H9 (cell line): ENCODE results near the gene SLC25A20. TPM values are rescaled to one million over a fixed set of nuclear protein-coding genes. Genes with fewer than 3 reads are reported as not detected.

Experiments
- DNase-seq: peaks from one replicate; pipeline ENCODE4 v3.0.0-alpha.2; 2017
- H2AFZ ChIP-seq: one replicate; pipeline ENCODE4 v1.6.1; 2013; ENCODE audit warnings: mild to moderate bottlenecking, low read length, control low read depth, moderate library complexity
- H2AK5ac ChIP-seq: 2 replicates; pipeline ENCODE4 v1.6.1; 2013; ENCODE audit warnings: low read length, control low read depth, mixed read lengths; ENCODE audit not compliant: insufficient read length
- H2BK120ac ChIP-seq: one replicate; pipeline ENCODE4 v1.6.1; 2013; ENCODE audit warnings: low read depth, mild to moderate bottlenecking, low read length, control low read depth, inconsistent platforms; ENCODE audit not compliant: poor library complexity, severe bottlenecking
- H2BK12ac ChIP-seq: 2 replicates; pipeline ENCODE4 v1.6.1; 2013; ENCODE audit warnings: low read length, control low read depth, mixed read lengths, low read depth; ENCODE audit not compliant: insufficient read length
- H2BK15ac ChIP-seq: 2 replicates; pipeline ENCODE4 v1.6.1; 2013; ENCODE audit warnings: low read depth, low read length, control low read depth
- H2BK20ac ChIP-seq: one replicate; pipeline ENCODE4 v1.6.1; 2013; ENCODE audit warnings: low read depth, mild to moderate bottlenecking, low read length, control low read depth, inconsistent platforms; ENCODE audit not compliant: poor library complexity, severe bottlenecking
- H2BK5ac ChIP-seq: 2 replicates; pipeline ENCODE4 v1.6.1; 2013; ENCODE audit warnings: low read length, control low read depth, mixed read lengths; ENCODE audit not compliant: insufficient read length
- H3K14ac ChIP-seq: 2 replicates; pipeline ENCODE4 v1.6.1; 2013; ENCODE audit warnings: low read length, control low read depth; ENCODE audit not compliant: insufficient read depth
- H3K18ac ChIP-seq: 2 replicates; pipeline ENCODE4 v1.6.1; 2013; ENCODE audit warnings: low read depth, mild to moderate bottlenecking, mixed read lengths, low read length, control low read depth; ENCODE audit not compliant: insufficient read length
- H3K23ac ChIP-seq: 2 replicates; pipeline ENCODE4 v1.6.1; 2013; ENCODE audit warnings: low read length, control low read depth, mixed read lengths, low read depth; ENCODE audit not compliant: insufficient read length
- H3K23me2 ChIP-seq: 2 replicates; pipeline ENCODE4 v1.6.1; 2013; ENCODE audit warnings: low read depth, mild to moderate bottlenecking, mixed read lengths, low read length, control low read depth; ENCODE audit not compliant: insufficient read length, poor library complexity, severe bottlenecking
- H3K27ac ChIP-seq: 2 replicates; pipeline ENCODE4 v1.5.1; 2013; ENCODE audit warnings: low read length, control low read depth, mixed read lengths, low read depth; ENCODE audit not compliant: insufficient read length
- H3K27me3 ChIP-seq: 2 replicates; pipeline ENCODE4 v1.6.1; 2013; ENCODE audit warnings: low read length, control low read depth, inconsistent platforms; ENCODE audit not compliant: insufficient read depth
- H3K4ac ChIP-seq: 2 replicates; pipeline ENCODE4 v1.6.1; 2013; ENCODE audit warnings: low read depth, mild to moderate bottlenecking, control low read depth, inconsistent platforms, low read length, moderate library complexity
- H3K4me1 ChIP-seq: 2 replicates; pipeline ENCODE4 v1.6.1; 2013; ENCODE audit warnings: low read length, control low read depth, inconsistent platforms; ENCODE audit not compliant: insufficient read depth
- H3K4me2 ChIP-seq: 2 replicates; pipeline ENCODE4 v1.6.1; 2013; ENCODE audit warnings: low read length, control low read depth, mixed read lengths; ENCODE audit not compliant: insufficient read length, insufficient read depth
- H3K56ac ChIP-seq: 2 replicates; pipeline ENCODE4 v1.6.1; 2013; ENCODE audit warnings: low read depth, mild to moderate bottlenecking, mixed read lengths, low read length, control low read depth; ENCODE audit not compliant: insufficient read length
- H3K79me1 ChIP-seq: 2 replicates; pipeline ENCODE4 v1.6.1; 2013; ENCODE audit warnings: low read depth, mild to moderate bottlenecking, moderate library complexity, low read length, control low read depth, inconsistent platforms; ENCODE audit not compliant: insufficient read depth, poor library complexity, severe bottlenecking
- H3K79me2 ChIP-seq: 2 replicates; pipeline ENCODE4 v1.6.1; 2013; ENCODE audit warnings: low read length, control low read depth, inconsistent platforms; ENCODE audit not compliant: insufficient read depth
- H3K9ac ChIP-seq: 2 replicates; pipeline ENCODE4 v1.6.1; 2013; ENCODE audit warnings: low read length, control low read depth, mixed read lengths; ENCODE audit not compliant: insufficient read length; ENCODE audit errors: extremely low read depth
- H3K9me3 ChIP-seq: one replicate; pipeline ENCODE4 v1.6.1; 2013; ENCODE audit warnings: low read depth, low read length, inconsistent platforms; ENCODE audit not compliant: control insufficient read depth
- H3T11ph ChIP-seq: one replicate; pipeline ENCODE4 v1.6.1; 2013; ENCODE audit warnings: mild to moderate bottlenecking, low read length, control low read depth, inconsistent platforms
- H4K20me1 ChIP-seq: one replicate; pipeline ENCODE4 v1.6.1; 2013; ENCODE audit not compliant: control insufficient read depth, insufficient read length, insufficient read depth
- H4K5ac ChIP-seq: 2 replicates; pipeline ENCODE4 v1.6.1; 2013; ENCODE audit warnings: low read depth, mild to moderate bottlenecking, mixed read lengths, low read length, control low read depth; ENCODE audit not compliant: insufficient read length
- H4K8ac ChIP-seq: replicated peaks from 2 replicates; pipeline ENCODE4 v1.6.1; 2013; ENCODE audit warnings: low read length, control low read depth, mixed read lengths, low read depth; ENCODE audit not compliant: insufficient read length
- H4K91ac ChIP-seq: 2 replicates; pipeline ENCODE4 v1.6.1; 2013; ENCODE audit warnings: low read depth, mild to moderate bottlenecking, moderate library complexity, mixed read lengths, low read length, control low read depth; ENCODE audit not compliant: insufficient read length
- H3K27ac Mint-ChIP-seq, 3 experiments: 2 replicates in 2 of 3; 3 replicates in 1 of 3; pipeline ENCODE4 v1.8.0; 2020 to 2021; ENCODE audit warnings: mixed read lengths in 3 of 3, mild to moderate bottlenecking in 1 of 3, moderate library complexity in 1 of 3
- H3K27me3 Mint-ChIP-seq: 2 replicates; pipeline ENCODE4 v1.8.0; 2021; ENCODE audit warnings: low read depth, mild to moderate bottlenecking, moderate library complexity, mixed read lengths
- H3K36me3 Mint-ChIP-seq, 3 experiments: 2 replicates in 2 of 3; 3 replicates in 1 of 3; pipeline ENCODE4 v1.8.0; 2020 to 2021; ENCODE audit warnings: low read depth in 3 of 3, mixed read lengths in 3 of 3; ENCODE audit not compliant: insufficient read depth in 1 of 3
- H3K4me1 Mint-ChIP-seq, 2 experiments: 2 replicates each; pipeline ENCODE4 v1.8.0; 2020; ENCODE audit warnings: mixed read lengths in 2 of 2
- H3K4me3 Mint-ChIP-seq, 2 experiments: 2 replicates in 1 of 2; 3 replicates in 1 of 2; pipeline ENCODE4 v1.8.0; 2020 to 2021; ENCODE audit warnings: mild to moderate bottlenecking in 2 of 2, mixed read lengths in 2 of 2, moderate library complexity in 1 of 2
- H3K9me3 Mint-ChIP-seq, 2 experiments: 2 replicates in 1 of 2; 3 replicates in 1 of 2; pipeline ENCODE4 v1.8.0; 2020; ENCODE audit warnings: mild to moderate bottlenecking in 2 of 2, mixed read lengths in 2 of 2, moderate library complexity in 1 of 2
- CTCF ChIP-seq: fragments of 200-600 bp; sonication (generic); conservative IDR thresholded peaks from 3 replicates; pipeline ENCODE4 v1.8.0; 2021; ENCODE audit warnings: antibody characterized with exemption, mild to moderate bottlenecking
- WGBS: extraction: QIAGEN DNeasy Blood & Tissue Kit; methylation state at CpG from one replicate; pipeline ENCODE4 v1.1.7; 2013; ENCODE audit warnings: missing lambda C conversion rate, low lambda C conversion rate, mixed read lengths; ENCODE audit not compliant: insufficient read length; ENCODE audit errors: extremely low coverage; 5-methylcytosine and 5-hydroxymethylcytosine counted together
- total RNA-seq: library from RNA; stranded (reverse); gene quantifications from 2 replicates; pipeline ENCODE4 v1.2.1, GENCODE V29; 2021

SLC25A20 gene
- total RNA-seq, 1 experiment from 2014 or later, result 7.4 TPM

DNA sequence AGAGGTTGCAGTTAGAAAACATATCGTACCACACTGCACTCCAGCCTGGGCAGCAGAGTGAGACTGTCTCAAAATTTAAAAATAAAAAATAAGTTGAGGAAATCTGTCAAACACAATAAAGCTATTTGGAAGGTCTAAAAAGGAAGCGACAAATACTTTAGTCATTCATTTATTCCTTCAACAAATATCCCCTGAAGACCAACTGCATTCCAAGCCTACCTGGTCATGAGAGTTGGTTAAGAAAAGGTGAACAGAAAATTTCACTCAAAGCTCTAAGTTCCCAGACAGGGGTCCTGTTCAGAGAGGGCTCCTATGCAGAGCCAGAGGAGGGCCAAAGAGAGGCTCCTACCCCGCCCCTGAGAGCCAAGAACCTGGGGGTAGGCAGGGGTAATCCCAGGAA lies 35.6 kb downstream of the SLC25A20 start:
- Histone ChIP-seq H3K23me2 (no peaks in the 10 kb centered on the region), H3K9ac (no peak overlapping the region), H3K56ac (no peak overlapping the region), H2BK120ac (no peak overlapping the region), H2AK5ac (no peak overlapping the region), H2BK20ac (no peak overlapping the region), H4K5ac (no peak overlapping the region), H3K4me1 (no peaks in the 10 kb centered on the region), H3K23ac (no peak overlapping the region), H3K4me2 (no peak overlapping the region), H2BK5ac (no peak overlapping the region), H3K18ac (no peak overlapping the region), H3K14ac (no peak overlapping the region), H2AFZ (no peak overlapping the region), H3K9me3 (no peaks in the 10 kb centered on the region), H2BK12ac (no peak overlapping the region), H3K79me1 (no peaks in the 10 kb centered on the region), H4K8ac (no peak overlapping the region), H3K4ac (no peak overlapping the region), H4K91ac (no peak overlapping the region), H3K79me2 (no peaks in the 10 kb centered on the region), H3K27me3 (no peaks in the 10 kb centered on the region), H3T11ph (no peak overlapping the region), H2BK15ac (no peak overlapping the region), H4K20me1 (no peaks in the 10 kb centered on the region), H3K27ac (no peak overlapping the region)
- H3K27ac Mint-ChIP-seq, result no peak overlapping the region; a peak in 1 of 7 replicates
- no peak for DNase-seq
- no peaks in the 10 kb centered on the region; a peak in 1 of 7 replicates for H3K36me3 Mint-ChIP-seq
- no peaks in the 10 kb centered on the region for H3K4me1 Mint-ChIP-seq
- TF ChIP-seq CTCF, result no peak
- WGBS, result no CpG with 5 or more reads among the region's 3 CpGs
- no peaks in the 10 kb centered on the region for H3K9me3 Mint-ChIP-seq
- H3K27me3 Mint-ChIP-seq, result peaks cover 2% of the 10 kb centered on the region; the same call in 1 of the 2 replicates
- no peak overlapping the region; a peak in 1 of 5 replicates for H3K4me3 Mint-ChIP-seq
